H9 (cell line): ENCODE data around the gene TMEM151B. TPM values are rescaled to one million over a fixed set of nuclear protein-coding genes. Genes with fewer than 3 reads are reported as not detected.

Source experiments
- DNase-seq: peaks from one replicate; pipeline ENCODE4 v3.0.0-alpha.2; 2017
- H2AFZ ChIP-seq: one replicate; pipeline ENCODE4 v1.6.1; 2013; ENCODE audit warnings: mild to moderate bottlenecking, low read length, control low read depth, moderate library complexity
- H2AK5ac ChIP-seq: 2 replicates; pipeline ENCODE4 v1.6.1; 2013; ENCODE audit warnings: low read length, control low read depth, mixed read lengths; ENCODE audit not compliant: insufficient read length
- H2BK120ac ChIP-seq: one replicate; pipeline ENCODE4 v1.6.1; 2013; ENCODE audit warnings: low read depth, mild to moderate bottlenecking, low read length, control low read depth, inconsistent platforms; ENCODE audit not compliant: poor library complexity, severe bottlenecking
- H2BK12ac ChIP-seq: 2 replicates; pipeline ENCODE4 v1.6.1; 2013; ENCODE audit warnings: low read length, control low read depth, mixed read lengths, low read depth; ENCODE audit not compliant: insufficient read length
- H2BK15ac ChIP-seq: 2 replicates; pipeline ENCODE4 v1.6.1; 2013; ENCODE audit warnings: low read depth, low read length, control low read depth
- H2BK20ac ChIP-seq: one replicate; pipeline ENCODE4 v1.6.1; 2013; ENCODE audit warnings: low read depth, mild to moderate bottlenecking, low read length, control low read depth, inconsistent platforms; ENCODE audit not compliant: poor library complexity, severe bottlenecking
- H2BK5ac ChIP-seq: 2 replicates; pipeline ENCODE4 v1.6.1; 2013; ENCODE audit warnings: low read length, control low read depth, mixed read lengths; ENCODE audit not compliant: insufficient read length
- H3K14ac ChIP-seq: 2 replicates; pipeline ENCODE4 v1.6.1; 2013; ENCODE audit warnings: low read length, control low read depth; ENCODE audit not compliant: insufficient read depth
- H3K18ac ChIP-seq: 2 replicates; pipeline ENCODE4 v1.6.1; 2013; ENCODE audit warnings: low read depth, mild to moderate bottlenecking, mixed read lengths, low read length, control low read depth; ENCODE audit not compliant: insufficient read length
- H3K23ac ChIP-seq: 2 replicates; pipeline ENCODE4 v1.6.1; 2013; ENCODE audit warnings: low read length, control low read depth, mixed read lengths, low read depth; ENCODE audit not compliant: insufficient read length
- H3K23me2 ChIP-seq: 2 replicates; pipeline ENCODE4 v1.6.1; 2013; ENCODE audit warnings: low read depth, mild to moderate bottlenecking, mixed read lengths, low read length, control low read depth; ENCODE audit not compliant: insufficient read length, poor library complexity, severe bottlenecking
- H3K27ac ChIP-seq: 2 replicates; pipeline ENCODE4 v1.5.1; 2013; ENCODE audit warnings: low read length, control low read depth, mixed read lengths, low read depth; ENCODE audit not compliant: insufficient read length
- H3K27me3 ChIP-seq: 2 replicates; pipeline ENCODE4 v1.6.1; 2013; ENCODE audit warnings: low read length, control low read depth, inconsistent platforms; ENCODE audit not compliant: insufficient read depth
- H3K4ac ChIP-seq: 2 replicates; pipeline ENCODE4 v1.6.1; 2013; ENCODE audit warnings: low read depth, mild to moderate bottlenecking, control low read depth, inconsistent platforms, low read length, moderate library complexity
- H3K4me1 ChIP-seq: 2 replicates; pipeline ENCODE4 v1.6.1; 2013; ENCODE audit warnings: low read length, control low read depth, inconsistent platforms; ENCODE audit not compliant: insufficient read depth
- H3K4me2 ChIP-seq: 2 replicates; pipeline ENCODE4 v1.6.1; 2013; ENCODE audit warnings: low read length, control low read depth, mixed read lengths; ENCODE audit not compliant: insufficient read length, insufficient read depth
- H3K56ac ChIP-seq: 2 replicates; pipeline ENCODE4 v1.6.1; 2013; ENCODE audit warnings: low read depth, mild to moderate bottlenecking, mixed read lengths, low read length, control low read depth; ENCODE audit not compliant: insufficient read length
- H3K79me1 ChIP-seq: 2 replicates; pipeline ENCODE4 v1.6.1; 2013; ENCODE audit warnings: low read depth, mild to moderate bottlenecking, moderate library complexity, low read length, control low read depth, inconsistent platforms; ENCODE audit not compliant: insufficient read depth, poor library complexity, severe bottlenecking
- H3K79me2 ChIP-seq: 2 replicates; pipeline ENCODE4 v1.6.1; 2013; ENCODE audit warnings: low read length, control low read depth, inconsistent platforms; ENCODE audit not compliant: insufficient read depth
- H3K9ac ChIP-seq: 2 replicates; pipeline ENCODE4 v1.6.1; 2013; ENCODE audit warnings: low read length, control low read depth, mixed read lengths; ENCODE audit not compliant: insufficient read length; ENCODE audit errors: extremely low read depth
- H3K9me3 ChIP-seq: one replicate; pipeline ENCODE4 v1.6.1; 2013; ENCODE audit warnings: low read depth, low read length, inconsistent platforms; ENCODE audit not compliant: control insufficient read depth
- H3T11ph ChIP-seq: one replicate; pipeline ENCODE4 v1.6.1; 2013; ENCODE audit warnings: mild to moderate bottlenecking, low read length, control low read depth, inconsistent platforms
- H4K20me1 ChIP-seq: one replicate; pipeline ENCODE4 v1.6.1; 2013; ENCODE audit not compliant: control insufficient read depth, insufficient read length, insufficient read depth
- H4K5ac ChIP-seq: 2 replicates; pipeline ENCODE4 v1.6.1; 2013; ENCODE audit warnings: low read depth, mild to moderate bottlenecking, mixed read lengths, low read length, control low read depth; ENCODE audit not compliant: insufficient read length
- H4K8ac ChIP-seq: replicated peaks from 2 replicates; pipeline ENCODE4 v1.6.1; 2013; ENCODE audit warnings: low read length, control low read depth, mixed read lengths, low read depth; ENCODE audit not compliant: insufficient read length
- H4K91ac ChIP-seq: 2 replicates; pipeline ENCODE4 v1.6.1; 2013; ENCODE audit warnings: low read depth, mild to moderate bottlenecking, moderate library complexity, mixed read lengths, low read length, control low read depth; ENCODE audit not compliant: insufficient read length
- H3K27ac Mint-ChIP-seq, 3 experiments: 2 replicates in 2 of 3; 3 replicates in 1 of 3; pipeline ENCODE4 v1.8.0; 2020 to 2021; ENCODE audit warnings: mixed read lengths in 3 of 3, mild to moderate bottlenecking in 1 of 3, moderate library complexity in 1 of 3
- H3K27me3 Mint-ChIP-seq: 2 replicates; pipeline ENCODE4 v1.8.0; 2021; ENCODE audit warnings: low read depth, mild to moderate bottlenecking, moderate library complexity, mixed read lengths
- H3K36me3 Mint-ChIP-seq, 3 experiments: 2 replicates in 2 of 3; 3 replicates in 1 of 3; pipeline ENCODE4 v1.8.0; 2020 to 2021; ENCODE audit warnings: low read depth in 3 of 3, mixed read lengths in 3 of 3; ENCODE audit not compliant: insufficient read depth in 1 of 3
- H3K4me1 Mint-ChIP-seq, 2 experiments: 2 replicates each; pipeline ENCODE4 v1.8.0; 2020; ENCODE audit warnings: mixed read lengths in 2 of 2
- H3K4me3 Mint-ChIP-seq, 2 experiments: 2 replicates in 1 of 2; 3 replicates in 1 of 2; pipeline ENCODE4 v1.8.0; 2020 to 2021; ENCODE audit warnings: mild to moderate bottlenecking in 2 of 2, mixed read lengths in 2 of 2, moderate library complexity in 1 of 2
- H3K9me3 Mint-ChIP-seq, 2 experiments: 2 replicates in 1 of 2; 3 replicates in 1 of 2; pipeline ENCODE4 v1.8.0; 2020; ENCODE audit warnings: mild to moderate bottlenecking in 2 of 2, mixed read lengths in 2 of 2, moderate library complexity in 1 of 2
- WGBS: extraction: QIAGEN DNeasy Blood & Tissue Kit; methylation state at CpG from one replicate; pipeline ENCODE4 v1.1.7; 2013; ENCODE audit warnings: missing lambda C conversion rate, low lambda C conversion rate, mixed read lengths; ENCODE audit not compliant: insufficient read length; ENCODE audit errors: extremely low coverage; 5-methylcytosine and 5-hydroxymethylcytosine counted together
- total RNA-seq: library from RNA; stranded (reverse); gene quantifications from 2 replicates; pipeline ENCODE4 v1.2.1, GENCODE V29; 2021
- TF ChIP-seq, protein P1 (sequence below): fragments of 200-600 bp; sonication (generic); conservative IDR thresholded peaks from 3 replicates; pipeline ENCODE4 v1.8.0; 2021; ENCODE audit warnings: antibody characterized with exemption, mild to moderate bottlenecking

The TMEM151B gene
- total RNA-seq, 1 experiment from 2014 or later = 2.4 TPM

DNA sequence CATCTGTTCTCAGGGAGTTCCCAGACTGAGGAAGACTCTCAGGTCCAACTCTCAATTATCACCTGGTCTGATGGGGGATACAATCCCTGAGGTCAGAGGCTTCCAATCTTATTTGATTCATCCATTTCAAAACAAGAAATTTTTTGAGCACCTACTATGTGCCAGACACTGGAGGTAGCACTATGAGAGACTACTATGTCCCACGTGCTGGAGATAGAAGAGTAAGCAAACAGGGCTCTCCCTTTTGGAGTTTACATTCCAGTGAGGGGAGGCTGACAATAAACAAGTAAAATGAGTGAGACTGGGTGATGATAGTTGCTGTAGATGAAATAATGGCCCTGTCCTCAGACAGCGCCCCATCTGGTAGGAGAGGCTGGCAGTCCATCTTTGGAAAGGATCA lies 16.5 kb downstream of the TMEM151B start:
- no peak overlapping the region for H2AFZ ChIP-seq

More for the DNA sequence above, 16.5 kb downstream of the TMEM151B start:
- H3K23ac ChIP-seq = no peak overlapping the region
- H3T11ph ChIP-seq = no peak overlapping the region
- H3K23me2 ChIP-seq = no peaks in the 10 kb centered on the region
- no peak overlapping the region for H4K5ac ChIP-seq
- no peak overlapping the region for H3K9ac ChIP-seq
- no peak overlapping the region for H2BK5ac ChIP-seq
- DNase-seq = no peak
- no peaks in the 10 kb centered on the region for H3K9me3 ChIP-seq
- H3K79me2 ChIP-seq = no peaks in the 10 kb centered on the region
- no CpG with 5 or more reads among the region's 2 CpGs for WGBS
- H4K91ac ChIP-seq = no peak overlapping the region
- H2BK120ac ChIP-seq = no peak overlapping the region
- H3K27me3 ChIP-seq = peaks cover 2% of the 10 kb centered on the region; the same call in 1 of the 2 replicates
- no peak overlapping the region for H3K4ac ChIP-seq
- no peak overlapping the region for H3K18ac ChIP-seq
- no peaks in the 10 kb centered on the region for H3K9me3 Mint-ChIP-seq
- H3K36me3 Mint-ChIP-seq = no peaks in the 10 kb centered on the region
- H3K79me1 ChIP-seq = no peaks in the 10 kb centered on the region
- H3K56ac ChIP-seq = no peak overlapping the region
- H3K27me3 Mint-ChIP-seq = peaks cover 85% of the 10 kb centered on the region
- H3K14ac ChIP-seq = no peak overlapping the region; the same call in 1 of the 2 replicates
- H2AK5ac ChIP-seq = no peak overlapping the region
- no peak overlapping the region for H3K27ac Mint-ChIP-seq
- H3K4me2 ChIP-seq = no peak overlapping the region
- no peaks in the 10 kb centered on the region for H3K4me1 ChIP-seq
- H2BK12ac ChIP-seq = no peak overlapping the region
- H3K4me1 Mint-ChIP-seq = peaks cover 6 to 8% of the 10 kb centered on the region in 2 experiments; a peak in 3 of 4 replicates
- TF ChIP-seq, protein P1, sequence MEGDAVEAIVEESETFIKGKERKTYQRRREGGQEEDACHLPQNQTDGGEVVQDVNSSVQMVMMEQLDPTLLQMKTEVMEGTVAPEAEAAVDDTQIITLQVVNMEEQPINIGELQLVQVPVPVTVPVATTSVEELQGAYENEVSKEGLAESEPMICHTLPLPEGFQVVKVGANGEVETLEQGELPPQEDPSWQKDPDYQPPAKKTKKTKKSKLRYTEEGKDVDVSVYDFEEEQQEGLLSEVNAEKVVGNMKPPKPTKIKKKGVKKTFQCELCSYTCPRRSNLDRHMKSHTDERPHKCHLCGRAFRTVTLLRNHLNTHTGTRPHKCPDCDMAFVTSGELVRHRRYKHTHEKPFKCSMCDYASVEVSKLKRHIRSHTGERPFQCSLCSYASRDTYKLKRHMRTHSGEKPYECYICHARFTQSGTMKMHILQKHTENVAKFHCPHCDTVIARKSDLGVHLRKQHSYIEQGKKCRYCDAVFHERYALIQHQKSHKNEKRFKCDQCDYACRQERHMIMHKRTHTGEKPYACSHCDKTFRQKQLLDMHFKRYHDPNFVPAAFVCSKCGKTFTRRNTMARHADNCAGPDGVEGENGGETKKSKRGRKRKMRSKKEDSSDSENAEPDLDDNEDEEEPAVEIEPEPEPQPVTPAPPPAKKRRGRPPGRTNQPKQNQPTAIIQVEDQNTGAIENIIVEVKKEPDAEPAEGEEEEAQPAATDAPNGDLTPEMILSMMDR = peak; percentile 24; the same call in 1 of the 3 replicates
- no peaks in the 10 kb centered on the region for H4K20me1 ChIP-seq
- no peak overlapping the region for H2BK20ac ChIP-seq
- H4K8ac ChIP-seq = no peak overlapping the region
- no peak overlapping the region for H3K27ac ChIP-seq
- no peak overlapping the region for H2BK15ac ChIP-seq
- no peak overlapping the region for H3K4me3 Mint-ChIP-seq
